NCI-H2081 (cell line): ENCODE measurements around the gene GPR31.
"Not testable (repeated sequence)": the region's sequence is repeated elsewhere in the genome, so short reads cannot be mapped to it uniquely, and the experiment has no call there.

Source experiments
- DNase-seq, 2 experiments: peaks; one replicate each; lab custom pipeline; 2025; lab: John Stamatoyannopoulos, UW

GPR31 gene

DNA sequence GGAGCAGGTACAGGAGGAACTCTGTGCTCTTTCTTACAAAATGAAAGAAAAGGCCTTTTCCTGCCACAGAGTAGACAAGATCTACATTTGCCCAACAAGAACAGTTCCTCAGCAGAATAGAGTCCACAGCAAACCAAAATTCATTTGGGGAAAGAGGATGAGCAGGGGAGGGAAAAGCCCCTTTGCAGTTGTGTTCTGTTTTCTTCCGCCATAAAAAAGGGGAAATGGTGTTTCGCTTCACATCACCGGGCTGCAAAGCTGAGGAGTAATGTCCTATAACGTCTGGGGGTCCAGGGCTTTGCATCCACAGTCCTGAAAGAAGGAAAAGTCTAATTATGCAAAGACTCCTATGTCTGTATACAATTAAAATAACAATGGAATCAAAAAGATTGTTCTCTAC is at the start of gene GPR31:
TSS of gene GPR31 (minus strand) at position 118 of the 400 bp plus-strand sequence. CDS start 149 bp downstream, outside the sequence.
- DNase-seq: no peak

DNA sequence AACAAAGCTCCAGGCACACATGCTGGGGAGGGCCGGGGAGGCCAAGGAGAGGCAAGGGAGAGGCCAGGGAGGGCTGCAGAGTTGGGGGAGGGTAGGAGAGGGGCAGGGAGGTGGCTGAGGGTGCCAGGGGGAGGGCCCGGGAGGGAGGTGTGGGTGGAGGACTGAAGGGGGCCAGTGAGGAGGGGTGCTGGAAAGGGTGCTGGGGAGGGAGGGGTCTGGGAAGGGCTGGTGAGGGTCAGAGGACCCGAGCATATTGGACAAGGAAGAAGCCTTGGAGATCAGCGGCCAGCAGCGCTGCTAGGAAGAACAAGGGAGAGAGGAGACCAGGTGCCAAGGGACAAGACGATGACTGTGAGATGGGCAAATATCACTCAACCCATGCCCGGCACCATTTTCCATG is 49.7 kb upstream of the GPR31 start:
- no peak for DNase-seq

DNA sequence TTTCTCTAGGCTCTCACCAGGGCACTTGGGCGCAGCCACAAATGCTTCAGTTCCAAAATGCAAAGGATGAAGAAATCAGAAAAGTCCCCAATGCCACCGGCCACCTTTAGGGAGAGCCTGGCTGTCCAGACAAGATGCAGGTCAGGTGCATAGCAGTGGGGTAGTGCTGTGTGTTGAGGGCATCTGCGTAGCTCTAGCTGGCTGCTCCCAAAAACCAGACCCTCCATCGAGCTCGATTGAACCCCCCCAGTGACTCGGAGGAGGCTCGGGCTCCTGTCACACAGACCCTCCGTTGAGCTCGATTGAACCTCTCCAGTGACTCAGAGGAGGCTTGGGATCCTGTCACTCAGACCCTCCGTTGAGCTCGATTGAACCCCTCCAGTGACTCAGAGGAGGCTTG is 47.5 kb upstream of the GPR31 start:
- not testable (repeated sequence) for DNase-seq

GRCh38 chr6:167204059-167204348 is 46.2 kb upstream of the GPR31 start:
- not testable (repeated sequence) for DNase-seq

GRCh38 chr6:167203261-167204058 is 45.7 kb upstream of the GPR31 start:
- not testable (repeated sequence) for DNase-seq

- not testable (repeated sequence) for DNase-seq
Measured at GRCh38 chr6:167202613-167203012, 44.8 kb upstream of the GPR31 start.

DNA sequence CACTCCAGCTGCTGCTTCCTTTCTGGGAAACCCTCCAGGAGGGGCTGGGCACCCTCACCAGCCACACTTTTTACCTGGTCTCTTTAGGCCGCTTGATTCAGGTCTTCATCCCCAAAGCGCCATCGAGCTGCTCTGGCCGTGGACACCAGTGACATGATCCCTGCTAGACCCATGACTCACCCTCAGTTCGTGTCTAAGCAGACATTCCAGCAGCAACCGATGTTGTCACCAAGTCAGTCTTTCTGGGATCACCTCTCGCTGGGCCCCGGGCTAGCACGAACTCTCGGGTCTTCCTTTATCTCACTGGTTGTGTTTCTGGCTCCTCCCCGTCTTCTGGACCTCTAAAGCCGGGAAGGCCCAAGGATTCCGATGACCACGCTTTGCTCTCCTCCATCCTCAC is 43.0 kb upstream of the GPR31 start:
- DNase-seq: no peak

DNA sequence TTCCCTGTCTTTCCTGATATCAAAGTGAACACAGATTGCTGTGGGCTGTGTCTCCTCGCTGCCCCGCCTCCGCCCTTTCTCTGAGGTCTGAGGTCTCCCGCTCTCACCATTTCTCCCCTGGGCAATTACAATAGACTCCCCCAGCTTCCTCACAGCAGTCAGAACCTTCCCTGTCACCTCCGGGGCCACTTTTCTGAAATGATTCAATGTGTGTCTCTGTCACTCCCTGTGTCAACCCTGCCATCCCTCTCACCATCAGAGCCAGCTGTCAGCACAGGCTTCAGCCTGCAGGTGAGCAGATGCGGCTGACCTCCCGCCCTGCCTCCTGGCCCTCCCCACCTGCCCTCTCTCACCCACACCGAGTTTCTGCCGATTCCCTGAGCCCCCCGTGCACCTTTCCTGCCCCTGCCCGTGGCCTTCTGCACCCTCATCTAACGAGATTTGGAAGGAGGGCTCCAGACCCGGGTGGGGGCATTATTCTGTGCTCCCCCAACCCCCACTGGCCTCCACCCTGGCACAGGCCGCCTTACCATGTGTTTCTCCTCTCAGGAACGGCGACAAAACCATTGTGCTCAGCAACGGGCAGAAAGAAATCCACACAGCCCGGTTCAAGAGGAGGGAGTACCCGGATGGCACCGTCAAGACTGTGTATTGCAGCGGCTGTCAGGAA is 38.3 kb upstream of the GPR31 start:
- DNase-seq: not testable (repeated sequence)

GRCh38 chr6:167193515-167194125 is 35.8 kb upstream of the GPR31 start:
- not testable (repeated sequence) for DNase-seq

DNA sequence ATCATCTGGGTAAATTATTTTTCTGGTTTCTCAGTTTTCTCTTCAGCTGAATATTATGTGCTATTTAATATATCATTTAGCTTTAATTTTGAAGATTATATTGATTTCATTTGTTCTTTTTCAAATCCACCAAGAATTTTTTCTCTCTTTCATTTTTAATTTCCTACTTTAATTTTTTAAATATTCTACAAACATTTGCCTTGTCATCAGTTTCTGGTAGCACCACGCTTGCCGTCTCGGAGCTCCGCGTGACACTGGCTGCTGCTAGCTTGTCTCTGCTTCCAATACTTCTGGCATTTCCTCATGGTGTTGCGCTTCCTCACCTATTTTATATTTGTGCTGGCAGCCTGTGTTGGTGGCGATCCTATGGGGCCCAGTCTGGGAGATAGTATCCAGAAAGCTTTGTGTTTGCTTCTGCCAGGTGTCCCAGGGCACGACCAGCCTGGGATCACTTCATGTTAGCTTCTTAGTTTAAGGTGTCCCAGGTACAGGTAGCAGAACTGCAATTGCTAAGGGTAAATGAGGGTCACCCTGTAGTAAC is 33.3 kb upstream of the GPR31 start:
- DNase-seq: not testable (repeated sequence)

DNA sequence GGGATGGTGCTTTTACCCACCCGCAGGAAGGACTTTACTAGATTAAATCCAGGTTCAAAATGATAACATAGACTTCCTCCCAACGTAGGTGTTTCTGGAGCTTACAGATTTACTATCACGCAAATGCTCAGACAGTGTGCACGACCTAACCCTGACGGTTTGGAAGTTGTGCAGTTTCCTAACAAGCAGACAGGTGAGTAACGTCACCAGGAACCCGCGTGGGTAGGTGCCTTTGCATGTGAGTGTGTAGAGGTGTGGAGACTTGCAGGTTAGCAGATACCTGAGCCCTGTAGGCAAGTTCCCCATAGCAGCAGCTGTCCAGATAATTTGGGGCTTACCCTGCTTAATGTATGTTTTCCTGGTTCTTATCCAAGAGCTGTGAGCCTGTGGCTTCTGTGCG is 29.5 kb upstream of the GPR31 start:
- DNase-seq: not testable (repeated sequence)

- DNase-seq: not testable (repeated sequence)
Measured at GRCh38 chr6:167185101-167185500, 27.3 kb upstream of the GPR31 start.

DNA sequence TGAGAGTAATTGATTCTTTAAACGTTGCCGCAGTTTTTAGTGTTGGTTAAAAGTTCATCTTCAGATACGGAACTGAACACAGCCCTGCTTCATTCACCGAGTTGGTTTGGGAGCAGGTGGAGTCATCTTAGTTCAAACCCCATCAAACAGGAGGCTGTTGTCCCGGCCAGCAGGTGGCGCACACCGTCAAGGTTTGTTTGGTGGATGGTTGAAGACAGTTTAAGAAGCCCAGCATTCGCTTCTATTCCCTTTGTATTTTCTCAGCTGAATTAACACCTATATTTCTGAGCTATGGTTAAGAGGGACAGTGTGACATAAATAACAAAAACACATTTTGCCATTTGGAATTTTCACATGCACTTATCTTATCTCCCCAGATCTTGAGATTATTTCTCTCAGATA is 25.1 kb upstream of the GPR31 start:
- not testable (repeated sequence) for DNase-seq

GRCh38 chr6:167181351-167181750 is 23.6 kb upstream of the GPR31 start:
- DNase-seq: not testable (repeated sequence)

DNA sequence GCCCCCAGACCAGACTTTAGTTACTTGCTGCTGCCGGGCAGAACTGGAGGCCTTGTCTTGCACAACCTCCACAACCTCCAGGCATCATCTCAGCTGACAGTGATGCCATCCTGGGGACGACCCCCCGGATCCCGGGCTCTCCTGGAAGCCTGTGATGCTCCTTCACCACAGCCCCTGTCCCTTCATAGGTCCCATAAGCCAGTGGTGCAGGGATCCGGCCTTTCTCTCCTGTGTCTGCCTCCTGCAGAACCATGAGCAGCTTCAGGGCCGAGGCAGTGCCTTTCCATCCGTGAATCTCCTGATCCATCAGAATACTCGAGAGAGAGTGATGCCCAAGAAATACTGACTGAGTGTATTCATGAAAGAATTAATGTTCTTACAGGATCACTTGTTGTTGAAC is 22.3 kb upstream of the GPR31 start:
- DNase-seq: not testable (repeated sequence)

GRCh38 chr6:167178896-167179655 is 21.3 kb upstream of the GPR31 start:
- not testable (repeated sequence) for DNase-seq

- DNase-seq: not testable (repeated sequence)
Measured at GRCh38 chr6:167177271-167177670, 19.5 kb upstream of the GPR31 start.

- not testable (repeated sequence) for DNase-seq
Measured at GRCh38 chr6:167172011-167172410, 14.2 kb upstream of the GPR31 start.

DNA sequence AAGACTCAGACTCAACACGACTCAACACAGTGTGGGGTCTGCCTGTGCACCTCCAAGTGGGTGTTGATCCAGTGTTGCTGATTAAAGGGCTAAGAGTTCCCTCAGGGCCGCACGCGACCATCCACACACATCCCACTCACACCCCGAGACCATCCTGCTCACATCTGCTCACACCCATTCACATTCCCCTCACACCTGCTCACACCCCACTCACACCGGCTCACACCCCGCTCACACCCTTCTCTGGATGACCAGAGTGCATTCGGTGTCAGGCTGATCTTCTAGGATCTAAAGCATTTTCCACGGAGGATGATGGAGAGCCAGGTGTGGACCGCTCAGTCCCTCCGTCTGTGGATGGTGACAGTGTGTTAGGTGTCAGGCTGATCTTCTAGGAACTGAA is 13.5 kb upstream of the GPR31 start:
- DNase-seq: not testable (repeated sequence)

DNA sequence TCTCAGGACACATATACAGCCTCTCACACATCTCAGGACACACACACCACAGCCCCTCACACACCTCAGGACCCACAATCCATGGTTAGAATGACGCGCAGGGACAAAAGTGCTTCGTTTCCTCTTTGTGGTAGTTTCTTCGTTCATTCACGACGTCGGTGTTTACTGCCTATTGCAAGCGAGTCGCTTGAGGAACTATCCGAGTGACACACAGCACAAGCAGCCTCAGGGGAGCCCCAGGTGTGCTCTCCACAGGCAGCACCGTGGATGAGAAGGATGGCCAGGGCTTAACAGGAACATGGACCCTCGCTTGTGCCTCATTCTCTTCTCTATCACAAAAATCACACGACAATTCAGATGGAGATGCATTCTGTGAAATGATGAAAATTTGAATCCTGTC is 12.1 kb upstream of the GPR31 start:
- DNase-seq: not testable (repeated sequence)

DNA sequence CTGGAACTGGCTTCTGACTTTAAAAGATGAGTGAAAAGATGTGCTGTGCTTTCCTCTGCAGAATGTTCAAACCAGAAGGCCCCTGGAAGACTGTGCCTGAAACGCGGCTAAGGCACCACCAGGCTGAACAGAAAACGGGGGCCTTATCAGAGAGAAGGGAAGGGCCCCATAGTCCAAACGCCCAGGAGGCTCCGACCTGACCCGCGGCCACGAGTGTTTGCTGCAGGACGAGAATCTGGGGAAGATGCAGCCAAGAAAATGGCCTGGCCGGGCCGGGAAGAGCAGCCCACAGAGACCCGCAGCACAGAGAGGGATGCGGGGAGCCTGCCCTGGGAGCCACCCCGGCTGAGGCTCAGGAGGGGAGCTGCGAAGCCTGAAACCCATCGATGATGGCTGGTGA is 10.5 kb upstream of the GPR31 start:
- DNase-seq: not testable (repeated sequence)

DNA sequence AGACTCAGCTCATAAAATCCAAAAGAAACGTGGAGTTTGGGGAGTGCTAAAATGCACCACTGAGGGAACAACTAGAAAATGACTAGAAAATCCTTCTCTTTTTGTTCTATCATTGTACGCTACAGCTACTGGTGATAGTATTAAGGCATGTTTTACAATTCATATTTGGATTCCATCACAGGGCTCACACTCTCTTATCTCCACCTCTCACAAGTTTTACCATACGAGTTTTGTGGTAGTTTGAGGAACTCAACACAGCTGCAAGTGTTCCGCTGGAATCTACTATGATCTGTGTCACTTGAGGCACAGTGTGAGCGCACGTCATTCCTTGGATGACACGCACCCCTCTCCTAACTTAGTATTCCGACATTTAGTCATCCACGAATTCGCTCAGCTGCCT is 9.9 kb upstream of the GPR31 start:
- DNase-seq: not testable (repeated sequence)
